ENCODE results near the gene ADCY2.

DNA sequence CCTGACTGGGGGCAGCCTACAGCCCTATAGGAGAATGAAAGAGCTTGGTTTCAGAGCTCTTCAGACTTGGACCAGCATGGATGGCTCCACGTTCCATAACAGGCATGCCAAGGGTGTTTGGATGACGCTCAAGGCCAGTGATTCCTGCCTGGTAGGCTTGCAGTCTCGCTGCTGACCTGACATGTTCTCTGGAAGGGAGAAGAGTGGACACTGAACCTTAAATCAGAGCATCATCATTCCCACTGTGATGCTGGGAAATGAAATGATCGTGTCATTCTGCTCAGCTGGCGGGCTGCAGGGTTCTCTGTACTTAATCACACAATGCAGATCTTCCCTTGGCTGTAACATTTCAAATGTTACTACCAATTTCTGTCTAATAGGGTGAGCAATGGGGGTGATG is 398.0 kb downstream of the ADCY2 start:
- TF ChIP-seq, protein P1, sequence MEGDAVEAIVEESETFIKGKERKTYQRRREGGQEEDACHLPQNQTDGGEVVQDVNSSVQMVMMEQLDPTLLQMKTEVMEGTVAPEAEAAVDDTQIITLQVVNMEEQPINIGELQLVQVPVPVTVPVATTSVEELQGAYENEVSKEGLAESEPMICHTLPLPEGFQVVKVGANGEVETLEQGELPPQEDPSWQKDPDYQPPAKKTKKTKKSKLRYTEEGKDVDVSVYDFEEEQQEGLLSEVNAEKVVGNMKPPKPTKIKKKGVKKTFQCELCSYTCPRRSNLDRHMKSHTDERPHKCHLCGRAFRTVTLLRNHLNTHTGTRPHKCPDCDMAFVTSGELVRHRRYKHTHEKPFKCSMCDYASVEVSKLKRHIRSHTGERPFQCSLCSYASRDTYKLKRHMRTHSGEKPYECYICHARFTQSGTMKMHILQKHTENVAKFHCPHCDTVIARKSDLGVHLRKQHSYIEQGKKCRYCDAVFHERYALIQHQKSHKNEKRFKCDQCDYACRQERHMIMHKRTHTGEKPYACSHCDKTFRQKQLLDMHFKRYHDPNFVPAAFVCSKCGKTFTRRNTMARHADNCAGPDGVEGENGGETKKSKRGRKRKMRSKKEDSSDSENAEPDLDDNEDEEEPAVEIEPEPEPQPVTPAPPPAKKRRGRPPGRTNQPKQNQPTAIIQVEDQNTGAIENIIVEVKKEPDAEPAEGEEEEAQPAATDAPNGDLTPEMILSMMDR (IDR thresholded peaks at IDR 0.05), result no peak
- no peak for TF ChIP-seq POLR2A (IDR thresholded peaks at IDR 0.05)
